ENCODE results near the gene XRCC1. TPM values are rescaled to one million over a fixed set of nuclear protein-coding genes. Genes with fewer than 3 reads are reported as not detected.

Gene XRCC1
- total and polyA plus RNA-seq, 2 of the 8 experiments (the other 6 are each of a cell fraction or from before 2014, with no cell fraction given), result 42.5 to 44.4 TPM

DNA sequence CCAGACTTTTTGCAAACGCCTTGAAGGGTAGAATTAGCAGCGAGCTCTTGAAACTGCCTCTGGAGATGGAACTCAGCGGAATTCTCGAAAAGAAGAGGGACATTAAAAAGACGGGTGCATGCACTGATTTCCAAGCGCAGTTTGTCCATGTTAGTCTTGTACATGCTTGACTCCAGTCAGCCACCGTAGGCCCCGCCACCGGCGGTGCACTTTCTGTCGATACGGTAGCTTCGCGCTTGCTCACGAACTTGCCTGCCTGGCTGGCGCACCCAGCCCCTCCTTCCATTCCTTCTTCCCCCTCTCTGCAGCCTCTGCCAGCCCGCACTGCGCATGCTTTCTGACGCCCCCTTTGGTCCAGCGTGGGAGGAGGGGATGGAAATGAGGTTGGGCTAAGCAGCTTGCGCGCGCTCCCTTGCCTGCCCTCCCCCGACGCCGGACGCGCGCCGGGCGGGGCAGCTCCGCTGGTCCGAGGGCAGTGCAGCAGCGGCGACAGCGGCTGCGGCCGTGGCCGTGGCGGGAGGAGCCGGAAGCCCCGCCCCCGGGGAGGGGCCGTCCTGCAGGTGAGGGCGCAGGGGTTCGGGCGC lies 42.3 kb downstream of the XRCC1 start, which contains the start of gene ZNF575 (continued):
- TF ChIP-seq CHD7 (IDR thresholded peaks at IDR 0.05; ENCODE audit: insufficient replicate concordance, low read length) (no peak), RBBP5 (IDR thresholded peaks at IDR 0.05; ENCODE audit: borderline replicate concordance, low read depth, low read length) (0 out of 2 replicates have a peak, but pooled peaks have one; percentile 76), POU5F1 (IDR thresholded peaks at IDR 0.05; ENCODE audit: low read depth, low read length) (no peak), SIN3A (conservative IDR thresholded peaks at IDR 0.05 in 1 of 2, IDR thresholded peaks at IDR 0.05 in 1 of 2; ENCODE audit: low read depth in 1 of 2, low read length in 2 of 2) (0 out of 4 replicates have a peak, but pooled peaks of 1 of the 2 experiments have one; percentile 36), GTF2F1 (IDR thresholded peaks at IDR 0.05; ENCODE audit: borderline replicate concordance, low read depth, low read length) (no peak), NRF1 (IDR thresholded peaks at IDR 0.05; ENCODE audit: low read depth, low read length) (peak; percentile 66), BACH1 (IDR thresholded peaks at IDR 0.05; ENCODE audit: low read length) (no peak; the same call in 1 of the 2 replicates), TAF1 (IDR thresholded peaks at IDR 0.05; ENCODE audit: low read depth, low read length) (peak; percentile 35; the same call in 1 of the 2 replicates), ASH2L (IDR thresholded peaks at IDR 0.05; ENCODE audit: low read length) (peak; percentile 71), POLR2A (IDR thresholded peaks at IDR 0.05; ENCODE audit: control extremely low read depth in 1 of 2, low read depth in 2 of 2, low read length in 2 of 2) (no peak), SIX5 (IDR thresholded peaks at IDR 0.05; ENCODE audit: low read depth, low read length) (no peak), ZNF274 (IDR thresholded peaks at IDR 0.05; ENCODE audit: borderline replicate concordance, extremely low read depth, low read length) (no peak)
